Retinal pigment epithelial cell (primary cell): ENCODE measurements around the gene SPOP.

Source experiments
- DNase-seq: peaks from one replicate; pipeline ENCODE4 v3.0.0-alpha.2; 2010; ENCODE audit warnings: low read depth
- H3K4me3 ChIP-seq: 2 replicates; pipeline ENCODE4 v1.5.1; 2011; ENCODE audit warnings: mild to moderate bottlenecking, low read length, control low read depth, moderate library complexity
- CTCF ChIP-seq: conservative IDR thresholded peaks from 2 replicates; pipeline ENCODE4 v1.5.1; 2011; ENCODE audit warnings: low read depth, low read length, control low read depth, inconsistent platforms

Gene SPOP

GRCh38 chr17:49688848-49689247, 11.0 kb upstream of the SPOP start:
- H3K4me3 ChIP-seq: no peak overlapping the region
- no peak for DNase-seq
- TF ChIP-seq CTCF: no peak

DNA sequence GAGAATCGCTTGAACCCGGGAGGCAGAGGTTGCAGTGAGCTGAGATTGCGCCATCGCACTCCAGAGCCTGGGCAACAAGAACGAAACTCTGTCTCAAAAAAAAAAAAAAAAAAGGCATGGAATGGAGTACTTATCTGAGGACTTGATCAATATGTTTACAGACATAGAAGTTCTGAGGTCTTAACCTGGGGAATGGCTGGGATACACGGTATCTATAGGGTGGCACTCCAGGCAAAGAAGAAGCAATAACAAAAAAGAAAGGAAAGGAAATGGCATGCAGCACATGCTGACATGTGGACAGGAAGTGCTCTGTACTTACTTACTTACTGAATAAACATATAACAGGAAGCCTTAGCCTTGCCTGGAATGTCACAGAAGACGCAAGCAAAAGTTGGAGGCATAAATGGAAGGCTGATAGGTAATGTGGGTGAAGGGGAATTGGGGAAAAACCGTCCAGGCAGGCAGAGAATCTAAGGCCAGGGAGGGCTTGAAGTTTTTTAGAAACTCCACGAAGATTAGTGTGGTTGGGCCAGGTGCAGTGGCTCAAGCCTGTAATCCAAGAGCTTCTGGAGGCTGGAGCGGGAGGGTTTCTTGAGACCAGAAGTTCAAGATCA, 10.1 kb upstream of the SPOP start:
- no peak for TF ChIP-seq CTCF
- no peak for DNase-seq
- no peak overlapping the region for H3K4me3 ChIP-seq

DNA sequence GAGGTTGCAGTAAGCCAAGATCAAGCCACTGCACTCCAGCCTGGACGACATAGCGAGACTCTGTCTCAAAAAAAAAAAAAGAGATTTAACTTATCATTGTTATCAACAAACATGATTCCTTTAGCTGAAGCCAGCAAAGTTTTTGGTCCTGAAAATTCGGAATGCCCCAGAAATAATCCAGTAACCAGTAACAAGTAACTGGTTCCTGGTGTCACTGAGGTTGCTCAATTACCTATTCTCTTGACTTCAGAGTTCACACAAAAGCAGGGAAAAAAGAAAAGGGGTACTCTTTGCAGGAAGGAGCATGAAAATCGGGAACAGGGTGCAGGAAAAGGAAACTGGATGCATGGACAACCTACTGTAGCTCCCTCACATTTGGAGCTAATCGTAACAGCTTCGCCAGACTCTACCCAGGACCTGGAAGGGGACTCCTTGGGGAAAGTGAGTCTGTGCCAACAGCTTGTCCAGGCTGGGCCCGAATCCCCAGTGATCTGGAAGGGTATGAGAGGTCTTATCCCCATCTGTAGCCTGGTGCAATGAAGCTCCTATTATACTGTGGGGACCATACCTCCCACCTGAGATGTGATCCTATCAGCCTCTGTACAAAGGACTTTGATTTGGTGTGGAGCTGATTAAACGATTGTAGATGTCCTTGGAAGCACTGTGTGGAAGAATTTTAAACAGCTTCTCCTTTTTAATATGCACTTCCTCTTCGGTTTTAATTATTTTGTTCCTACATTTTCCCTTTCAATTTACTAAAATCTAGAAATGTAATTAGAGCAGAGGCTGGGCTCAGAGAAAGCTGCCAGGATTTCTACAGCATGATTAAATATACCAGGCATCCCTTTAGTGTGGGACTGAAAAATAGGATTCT, 3.4 kb upstream of the SPOP start:
- no peak for DNase-seq
- TF ChIP-seq CTCF: no peak
- H3K4me3 ChIP-seq: no peak overlapping the region

- TF ChIP-seq CTCF: no peak
- DNase-seq: no peak
- H3K4me3 ChIP-seq: no peak overlapping the region
Observed at GRCh38 chr17:49680314-49680713, 2.4 kb upstream of the SPOP start.

- TF ChIP-seq CTCF: no peak
- peak; percentile 61 for DNase-seq
- H3K4me3 ChIP-seq: peak overlapping the region; percentile 80
Observed at GRCh38 chr17:49677134-49677932, 564 bp downstream of the SPOP start.

DNA sequence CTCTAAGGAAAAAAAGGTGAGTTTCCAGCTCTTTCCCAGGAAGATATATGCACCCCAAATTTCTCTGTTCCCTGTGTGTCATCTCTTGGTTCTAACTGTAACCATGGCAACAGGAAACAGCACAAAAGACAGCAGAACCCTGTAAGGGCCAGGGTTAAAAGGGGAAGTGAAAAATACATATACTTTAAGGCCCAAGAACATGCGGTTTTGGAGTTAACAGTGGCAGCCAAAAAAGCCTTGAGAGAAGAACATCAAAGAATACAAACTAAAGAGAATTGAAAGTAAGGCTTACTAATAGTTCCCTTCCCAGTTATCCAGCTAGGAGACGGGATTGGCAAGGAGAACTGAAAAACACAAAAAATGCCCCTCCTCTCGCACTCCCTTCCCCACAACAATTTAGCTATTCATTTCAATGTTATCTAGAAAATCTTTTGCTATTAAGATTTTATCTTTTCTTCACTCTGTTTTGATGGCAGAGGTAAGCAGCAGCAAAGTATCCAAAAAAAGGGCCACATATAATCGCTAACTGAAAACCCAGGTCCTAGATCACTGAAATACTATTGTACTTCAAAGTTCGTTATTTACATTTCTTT, 1.5 kb downstream of the SPOP start:
- DNase-seq: no peak
- no peak for TF ChIP-seq CTCF
- peak overlapping the region; percentile 80 for H3K4me3 ChIP-seq
